GM12872 (cell line): ENCODE measurements around the gene SLC22A14.
A peak's percentile ranks its signal among the peaks of the same experiment; 100 is the strongest.

ENCODE experiments used
- CTCF ChIP-seq: IDR thresholded peaks from 3 replicates; pipeline ENCODE4 v1.5.1; 2011; ENCODE audit warnings: low read depth, mild to moderate bottlenecking, low read length, moderate library complexity; ENCODE audit not compliant: insufficient read depth

SLC22A14 gene

DNA sequence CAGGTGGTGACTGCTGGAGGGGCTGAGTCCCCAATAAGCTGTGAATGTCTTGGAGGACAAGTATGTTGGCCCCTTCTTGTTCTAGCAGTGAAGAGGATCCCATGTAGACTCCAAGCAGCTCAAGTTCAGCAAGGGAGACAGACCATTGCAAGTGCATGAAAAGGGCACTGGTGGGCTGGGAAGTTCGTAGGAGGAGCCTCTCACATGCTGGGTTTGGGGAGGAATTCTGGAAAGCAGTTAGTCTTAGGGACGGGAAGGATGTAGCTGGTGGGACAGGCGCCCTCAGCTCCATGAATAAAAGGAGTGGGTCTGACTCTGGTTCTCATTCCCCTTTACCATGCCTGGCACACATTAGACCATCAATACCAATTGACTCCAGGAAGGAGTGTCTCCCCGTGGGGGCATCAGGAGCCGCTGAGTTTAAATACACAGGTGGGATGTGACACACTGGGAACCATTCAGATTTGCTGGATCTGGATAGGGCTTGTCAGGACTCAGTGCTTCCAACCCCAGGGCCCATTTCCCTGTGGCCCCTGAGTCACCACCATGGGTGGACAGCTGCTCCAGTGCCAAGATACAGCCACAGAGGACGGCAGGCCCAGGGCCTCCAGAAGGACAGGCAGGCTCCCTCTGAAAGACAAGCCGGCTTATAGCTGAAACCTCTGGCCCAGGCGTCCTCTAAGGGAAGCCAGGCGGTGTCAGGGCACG is 63.9 kb downstream of the SLC22A14 start:
- TF ChIP-seq CTCF = no peak

DNA sequence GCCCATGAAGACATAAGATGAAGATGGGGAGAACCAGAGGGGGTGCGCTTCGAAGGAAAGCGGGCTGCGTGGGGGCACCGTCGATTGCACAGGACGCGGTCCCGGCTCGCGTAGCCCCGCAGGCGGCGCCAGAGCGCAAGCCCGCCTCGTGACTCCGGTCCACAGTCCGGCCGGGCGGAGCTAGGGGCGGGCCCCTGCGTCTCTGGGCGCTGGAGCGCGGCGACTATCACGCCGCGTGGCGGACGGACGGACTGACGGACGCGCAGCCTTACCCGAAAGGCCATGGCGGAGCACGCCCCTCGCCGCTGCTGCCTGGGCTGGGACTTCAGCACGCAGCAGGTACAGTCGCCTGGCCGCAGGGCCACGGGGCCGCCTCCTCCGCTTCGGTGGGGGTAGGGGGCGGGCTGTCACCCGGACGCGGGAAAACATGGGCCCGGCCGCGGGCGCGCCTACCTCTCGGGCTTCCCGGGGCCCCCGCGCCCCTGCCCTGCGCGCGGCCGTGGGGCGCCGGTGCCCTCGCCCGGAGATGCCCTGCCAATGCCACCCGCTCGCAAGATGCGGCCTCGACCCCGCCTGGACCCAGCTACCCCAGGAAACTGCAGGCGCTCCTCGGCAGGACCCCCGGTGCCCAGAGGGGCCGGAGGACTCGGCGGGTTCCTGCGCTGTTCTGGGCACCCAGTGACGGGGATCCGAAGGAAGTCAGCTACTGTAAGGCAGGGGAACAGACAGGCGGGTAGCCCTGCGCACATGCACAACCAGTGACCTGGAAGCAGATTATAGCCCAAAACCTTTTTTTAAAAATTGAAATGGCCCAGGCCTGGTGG is 64.7 kb downstream of the SLC22A14 start, which contains the start of gene XYLB:
XYLB (plus strand) TSS at position 199 of the 824 bp plus-strand sequence; CDS start at position 283, 84 bp downstream.
- TF ChIP-seq CTCF = peak; percentile 89

GRCh38 chr3:38347421-38348200 is 65.5 kb downstream of the SLC22A14 start:
- no peak for TF ChIP-seq CTCF

DNA sequence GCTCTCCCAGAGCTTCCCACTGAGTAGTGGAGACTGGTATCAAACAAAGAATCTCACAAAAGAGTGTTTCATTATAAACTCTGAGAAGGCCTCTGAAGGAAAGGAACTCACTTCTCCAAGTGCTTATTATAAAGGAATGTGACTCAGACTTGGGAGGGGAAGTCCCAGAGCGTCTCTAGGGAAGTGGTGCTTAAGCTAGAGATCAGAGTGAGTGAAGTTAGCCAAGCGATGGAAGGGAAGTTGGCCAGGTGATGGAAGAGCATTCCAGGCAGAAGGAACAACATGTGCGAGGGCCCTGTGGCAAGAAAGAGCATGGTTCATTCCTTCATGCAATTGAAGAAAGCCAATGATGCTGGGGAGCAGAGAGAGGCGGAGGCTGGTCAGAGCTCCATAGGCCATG is 66.8 kb downstream of the SLC22A14 start:
- TF ChIP-seq CTCF = no peak

GRCh38 chr3:38349684-38350359 is 67.7 kb downstream of the SLC22A14 start:
- TF ChIP-seq CTCF = no peak

DNA sequence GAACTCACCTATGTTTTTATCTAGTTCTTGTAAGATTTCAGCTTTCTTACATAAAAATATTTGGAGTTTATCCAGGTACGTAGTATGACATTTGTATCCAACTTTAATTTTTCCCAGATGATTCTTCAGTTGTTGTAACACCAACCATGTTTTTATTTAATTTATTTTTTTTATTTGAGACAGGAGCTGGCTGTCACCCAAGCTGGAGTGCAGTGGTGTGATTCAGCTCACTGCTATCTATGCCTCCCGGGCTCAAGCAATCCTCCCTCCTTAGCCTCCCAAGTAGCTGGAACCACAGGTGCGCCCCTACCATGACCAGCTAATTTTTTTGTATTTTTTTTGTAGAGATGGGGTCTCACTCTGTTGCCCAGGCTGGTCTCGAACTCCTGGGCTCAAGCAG is 71.1 kb downstream of the SLC22A14 start:
- no peak for TF ChIP-seq CTCF
